Measurements from ENCODE around the gene XPNPEP1. TPM values are rescaled to one million over a fixed set of nuclear protein-coding genes. Genes with fewer than 3 reads are reported as not detected.

Gene XPNPEP1
- total RNA-seq, 4 donors from 2014 or later, result 77.5 to 109 (median 100) TPM

DNA sequence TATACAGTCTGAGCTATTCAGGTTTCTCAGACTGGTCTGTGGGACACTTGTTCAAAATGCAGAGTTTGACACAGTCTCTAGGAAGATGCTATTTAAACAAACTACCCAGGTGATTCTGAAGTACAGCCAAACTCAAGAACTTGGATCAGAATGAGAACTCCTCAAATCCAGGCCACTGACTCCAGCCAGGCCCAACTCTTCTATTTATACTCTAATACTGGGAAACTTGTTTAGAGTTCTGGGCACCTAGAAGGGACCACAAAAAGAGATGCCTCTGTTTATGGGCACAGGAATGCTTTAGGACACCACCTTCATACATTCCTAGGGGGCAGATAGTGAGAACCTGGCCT is 44.4 kb upstream of the XPNPEP1 start:
- no peak overlapping the region for H3K4me3 ChIP-seq (ENCODE audit: low read depth, poor library complexity, severe bottlenecking)
- intact Hi-C loops (cut with DNase I; ENCODE audit: low total_unique reads), result no loop called here
- no peak for TF ChIP-seq POLR2A (IDR thresholded peaks at IDR 0.05)
- no peak for DNase-seq (ENCODE audit: low spot score in 2 of 2)

DNA sequence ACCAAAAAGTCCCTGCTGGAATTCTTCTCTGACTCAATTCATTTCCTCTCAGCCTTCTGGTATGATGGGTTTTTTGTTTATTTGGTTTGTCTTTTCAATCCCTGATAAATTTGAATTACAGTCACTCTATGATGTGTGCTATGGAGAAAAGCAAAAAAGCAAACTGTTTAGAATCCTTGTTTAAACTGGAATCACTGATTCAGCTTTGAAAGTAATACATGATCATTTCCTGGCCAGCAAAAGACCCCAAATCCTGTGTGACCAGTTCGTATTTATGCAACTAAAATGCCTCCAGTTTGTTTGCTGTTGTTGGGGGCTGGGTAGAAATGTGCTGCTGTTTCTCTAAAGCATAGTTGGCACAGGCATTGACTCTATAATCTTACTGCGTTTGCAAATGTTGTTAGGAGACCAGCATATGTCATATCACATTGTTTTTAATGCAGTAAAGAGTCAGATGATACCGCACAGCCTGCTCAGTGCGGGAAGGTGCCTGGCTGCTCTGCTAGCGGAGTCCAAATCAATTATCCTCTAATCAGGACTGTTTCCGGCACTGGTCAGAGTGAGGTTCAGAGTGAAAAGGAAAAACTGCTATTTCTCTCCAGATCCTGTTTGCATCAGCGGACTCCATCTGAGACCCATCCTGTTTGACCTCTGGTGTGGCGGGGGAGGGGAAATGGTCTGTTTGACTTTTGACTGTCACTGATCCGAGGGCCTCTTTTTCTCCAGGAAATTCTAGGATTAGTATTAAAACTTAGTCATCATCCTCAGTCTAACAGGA is 43.8 kb upstream of the XPNPEP1 start:
- no peak for TF ChIP-seq POLR2A (IDR thresholded peaks at IDR 0.05)
- TF ChIP-seq, protein P1, sequence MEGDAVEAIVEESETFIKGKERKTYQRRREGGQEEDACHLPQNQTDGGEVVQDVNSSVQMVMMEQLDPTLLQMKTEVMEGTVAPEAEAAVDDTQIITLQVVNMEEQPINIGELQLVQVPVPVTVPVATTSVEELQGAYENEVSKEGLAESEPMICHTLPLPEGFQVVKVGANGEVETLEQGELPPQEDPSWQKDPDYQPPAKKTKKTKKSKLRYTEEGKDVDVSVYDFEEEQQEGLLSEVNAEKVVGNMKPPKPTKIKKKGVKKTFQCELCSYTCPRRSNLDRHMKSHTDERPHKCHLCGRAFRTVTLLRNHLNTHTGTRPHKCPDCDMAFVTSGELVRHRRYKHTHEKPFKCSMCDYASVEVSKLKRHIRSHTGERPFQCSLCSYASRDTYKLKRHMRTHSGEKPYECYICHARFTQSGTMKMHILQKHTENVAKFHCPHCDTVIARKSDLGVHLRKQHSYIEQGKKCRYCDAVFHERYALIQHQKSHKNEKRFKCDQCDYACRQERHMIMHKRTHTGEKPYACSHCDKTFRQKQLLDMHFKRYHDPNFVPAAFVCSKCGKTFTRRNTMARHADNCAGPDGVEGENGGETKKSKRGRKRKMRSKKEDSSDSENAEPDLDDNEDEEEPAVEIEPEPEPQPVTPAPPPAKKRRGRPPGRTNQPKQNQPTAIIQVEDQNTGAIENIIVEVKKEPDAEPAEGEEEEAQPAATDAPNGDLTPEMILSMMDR (IDR thresholded peaks at IDR 0.05), result no peak
- WGBS, 2 donors, result 71 to 82% methylated on average over 9 of the region's 9 CpGs
- intact Hi-C loops (cut with DNase I; ENCODE audit: low total_unique reads), result no loop called here
- no peak for DNase-seq (ENCODE audit: low spot score in 2 of 2)
- H3K4me3 ChIP-seq (ENCODE audit: low read depth, poor library complexity, severe bottlenecking), result no peak overlapping the region

DNA sequence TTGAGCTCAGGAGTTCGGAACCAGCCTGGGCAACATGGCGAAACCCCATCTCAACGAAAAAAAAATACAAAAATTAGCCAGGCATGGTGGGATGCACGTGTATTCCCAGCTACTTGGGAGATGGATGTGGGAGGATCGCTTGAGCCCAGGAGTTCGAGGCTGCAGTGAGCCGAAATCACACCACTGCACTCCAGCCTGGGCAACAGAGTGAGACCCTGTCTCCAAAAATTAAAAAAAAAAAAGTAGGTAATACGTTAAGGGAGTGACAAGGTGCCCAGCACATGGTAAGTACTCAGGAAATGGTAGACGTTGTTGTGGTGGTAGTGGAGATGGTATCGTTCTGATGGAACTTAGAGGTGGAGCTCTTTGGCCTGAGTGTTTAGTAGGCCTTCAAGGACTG is 41.0 kb upstream of the XPNPEP1 start:
- 85 to 92% methylated on average over 10 of the region's 10 CpGs for WGBS, 2 donors
- intact Hi-C loops (cut with DNase I; ENCODE audit: low total_unique reads), result no loop called here
- TF ChIP-seq, protein P1 (IDR thresholded peaks at IDR 0.05), result no peak
- no peak for TF ChIP-seq POLR2A (IDR thresholded peaks at IDR 0.05)
- no peak for DNase-seq (ENCODE audit: low spot score in 2 of 2)
- H3K4me3 ChIP-seq (ENCODE audit: low read depth, poor library complexity, severe bottlenecking), result no peak overlapping the region

DNA sequence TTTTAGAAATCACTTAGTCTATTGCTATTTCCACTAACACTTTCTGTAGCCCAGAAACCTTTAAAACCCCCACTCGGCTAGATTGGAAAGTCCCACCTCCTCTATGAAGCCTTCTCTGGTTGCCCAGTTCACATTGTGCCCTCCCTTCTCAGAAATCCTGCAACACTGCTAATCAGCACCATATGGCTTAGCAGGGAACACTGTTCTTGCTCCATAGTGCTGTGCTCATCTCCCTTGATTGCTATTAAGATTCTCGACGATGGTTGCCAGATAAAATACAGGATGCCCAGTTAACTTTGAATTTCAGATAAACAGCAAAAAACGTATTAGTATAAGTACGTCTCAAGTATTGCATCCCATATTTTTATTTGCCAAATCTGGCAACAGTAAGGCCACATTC is 40.1 kb upstream of the XPNPEP1 start:
- no peak for DNase-seq (ENCODE audit: low spot score in 2 of 2)
- intact Hi-C loops (cut with DNase I; ENCODE audit: low total_unique reads), result no loop called here
- H3K4me3 ChIP-seq (ENCODE audit: low read depth, poor library complexity, severe bottlenecking), result no peak overlapping the region
- 59 to 69% methylated on average over 5 of the region's 5 CpGs for WGBS, 2 donors
- TF ChIP-seq, protein P1 (IDR thresholded peaks at IDR 0.05), result no peak
- no peak for TF ChIP-seq POLR2A (IDR thresholded peaks at IDR 0.05)

DNA sequence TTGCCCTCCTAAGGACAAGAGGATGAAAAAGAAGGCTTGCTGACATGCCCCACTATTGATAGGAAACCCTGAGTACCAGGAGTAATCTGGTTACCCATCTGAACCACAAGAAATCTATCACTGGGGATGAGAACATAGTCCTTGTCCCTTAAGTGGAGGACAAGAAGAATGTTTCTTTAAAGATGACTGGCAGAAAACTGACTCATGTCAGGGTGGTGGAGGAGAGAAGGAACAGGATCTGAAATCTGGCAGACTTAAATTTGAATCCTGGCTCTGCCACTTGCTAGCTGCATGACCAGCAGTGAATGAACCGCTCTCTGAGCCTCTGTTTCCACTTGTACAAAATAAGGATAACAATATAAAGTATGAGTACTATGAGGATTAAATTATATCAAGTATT is 38.9 kb upstream of the XPNPEP1 start:
- WGBS, 2 donors, result 45 to 90% methylated on average over 1 of the region's 1 CpG
- H3K4me3 ChIP-seq (ENCODE audit: low read depth, poor library complexity, severe bottlenecking), result no peak overlapping the region
- intact Hi-C loops (cut with DNase I; ENCODE audit: low total_unique reads), result no loop called here
- no peak for TF ChIP-seq POLR2A (IDR thresholded peaks at IDR 0.05)
- TF ChIP-seq, protein P1 (IDR thresholded peaks at IDR 0.05), result no peak
- no peak for DNase-seq (ENCODE audit: low spot score in 2 of 2)

DNA sequence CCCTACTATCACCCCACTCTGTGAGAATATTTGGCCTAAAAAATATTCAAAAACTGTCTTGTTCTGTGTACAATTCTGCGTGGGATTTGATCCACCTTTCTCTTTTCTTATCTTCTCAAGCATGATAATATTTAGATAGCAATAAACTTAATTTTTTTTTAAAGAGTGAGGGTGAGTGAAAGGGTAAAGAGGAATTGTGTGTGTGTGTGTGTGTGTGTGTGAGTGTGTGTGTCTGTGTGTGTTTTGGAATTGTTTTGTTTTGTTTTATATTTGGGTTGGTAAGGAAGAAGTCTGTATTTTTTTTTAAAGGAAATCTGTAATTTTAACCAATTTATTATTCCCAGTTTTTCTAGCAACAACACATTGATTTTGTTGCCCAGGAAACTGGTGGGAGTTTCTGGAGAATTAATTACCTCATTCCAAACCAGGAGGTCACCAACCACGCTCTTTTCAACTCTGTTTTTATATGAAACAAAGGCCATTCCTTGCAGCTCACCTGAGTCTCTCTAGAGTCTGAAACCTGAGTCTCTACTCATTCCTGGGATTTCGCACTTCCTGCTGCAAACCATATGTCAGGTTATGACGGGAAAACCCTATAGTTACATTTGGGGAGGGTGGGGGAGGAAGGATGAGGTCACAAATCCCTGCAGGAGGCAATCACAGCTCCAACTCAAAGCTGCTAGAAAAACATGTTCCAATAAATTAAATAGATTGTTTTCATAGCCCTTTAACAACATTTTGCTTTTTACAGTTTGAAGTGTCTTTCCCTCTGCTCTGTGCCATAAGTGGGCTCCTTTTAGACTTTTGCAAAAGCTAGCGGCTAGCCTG is 38.1 kb upstream of the XPNPEP1 start:
- WGBS, 2 donors, result 63 to 66% methylated on average over 5 of the region's 5 CpGs
- DNase-seq (ENCODE audit: low spot score in 2 of 2), result no peak
- no peak overlapping the region for H3K4me3 ChIP-seq (ENCODE audit: low read depth, poor library complexity, severe bottlenecking)
- intact Hi-C loops (cut with DNase I; ENCODE audit: low total_unique reads), result no loop called here
- no peak for TF ChIP-seq POLR2A (IDR thresholded peaks at IDR 0.05)
- TF ChIP-seq, protein P1 (IDR thresholded peaks at IDR 0.05), result no peak

Measured in lower leg skin (tissue), 4 donors.